DOHH2 (cell line): ENCODE measurements around the gene SPOPL.

Experiments
- H3F3A ChIP-seq: fragments of 200-600 bp; sonication (generic), shearing (Covaris generic); 2 replicates; pipeline ENCODE4 v1.6.0; 2016; ENCODE audit warnings: antibody characterized with exemption, mild to moderate bottlenecking; ENCODE audit not compliant: control insufficient read depth, insufficient read depth
- H3K27ac ChIP-seq: fragments of 200-600 bp; sonication (generic); 2 replicates; pipeline ENCODE4 v1.5.1; 2014; ENCODE audit warnings: low read depth, mild to moderate bottlenecking, low read length, moderate library complexity
- H3K27me3 ChIP-seq: fragments of 200-600 bp; sonication (generic); 2 replicates; pipeline ENCODE4 v1.6.1; 2014; ENCODE audit warnings: mild to moderate bottlenecking, low read length, mixed read lengths; ENCODE audit not compliant: control insufficient read depth
- H3K36me3 ChIP-seq: fragments of 200-600 bp; sonication (generic); 2 replicates; pipeline ENCODE4 v1.6.1; 2014; ENCODE audit warnings: mild to moderate bottlenecking, low read length, moderate library complexity, mixed read lengths; ENCODE audit not compliant: control insufficient read depth
- H3K4me1 ChIP-seq: fragments of 200-600 bp; sonication (generic); 2 replicates; pipeline ENCODE4 v1.6.1; 2014; ENCODE audit warnings: mild to moderate bottlenecking, low read length, mixed read lengths; ENCODE audit not compliant: control insufficient read depth
- H3K4me2 ChIP-seq: fragments of 200-600 bp; sonication (generic); 2 replicates; pipeline ENCODE4 v1.6.0; 2014; ENCODE audit warnings: mild to moderate bottlenecking, low read length, moderate library complexity
- H3K4me3 ChIP-seq: fragments of 200-600 bp; sonication (generic); 2 replicates; pipeline ENCODE4 v1.5.1; 2014; ENCODE audit warnings: mild to moderate bottlenecking, low read length, mixed read lengths
- H3K79me2 ChIP-seq: fragments of 200-600 bp; sonication (generic); 2 replicates; pipeline ENCODE4 v1.6.1; 2014; ENCODE audit warnings: mild to moderate bottlenecking, low read length, mixed read lengths; ENCODE audit not compliant: control insufficient read depth
- H3K9me2 ChIP-seq: fragments of 200-600 bp; sonication (generic); replicated peaks from 2 replicates; pipeline ENCODE4 v1.6.1; 2014; ENCODE audit warnings: mild to moderate bottlenecking, low read length, mixed read lengths; ENCODE audit not compliant: control insufficient read depth
- H3K9me3 ChIP-seq: fragments of 200-600 bp; sonication (generic); 2 replicates; pipeline ENCODE4 v1.6.1; 2014; ENCODE audit warnings: antibody characterized with exemption, low read length, mixed read lengths; ENCODE audit not compliant: control insufficient read depth, insufficient read depth
- H4K20me1 ChIP-seq: fragments of 200-600 bp; sonication (generic); 2 replicates; pipeline ENCODE4 v1.6.0; 2014; ENCODE audit warnings: low read depth, mild to moderate bottlenecking, antibody characterized with exemption, low read length, moderate library complexity; ENCODE audit not compliant: control insufficient read depth, insufficient read depth
- CTCF ChIP-seq: fragments of 200-600 bp; sonication (generic); IDR thresholded peaks from one replicate; pipeline ENCODE4 v1.5.1; 2014; ENCODE audit warnings: antibody characterized with exemption, mild to moderate bottlenecking, low read depth, low read length; ENCODE audit not compliant: poor library complexity, severe bottlenecking
- EZH2phosphoT487 ChIP-seq: fragments of 200-600 bp; sonication (generic); IDR thresholded peaks from 2 replicates; pipeline ENCODE4 v1.6.1; 2017; ENCODE audit warnings: borderline replicate concordance, mild to moderate bottlenecking, antibody characterized with exemption, low read length, moderate library complexity, mixed read lengths

SPOPL gene

GRCh38 chr2:138564586-138565229 is 63.1 kb downstream of the SPOPL start:
- H3K79me2 ChIP-seq, result no peaks in the 10 kb centered on the region
- TF ChIP-seq CTCF (no peak), EZH2phosphoT487 (no peak)
- no peaks in the 10 kb centered on the region for H4K20me1 ChIP-seq
- H3K4me1 ChIP-seq, result no peaks in the 10 kb centered on the region
- no peaks in the 10 kb centered on the region for H3K9me2 ChIP-seq
- no peaks in the 10 kb centered on the region for H3F3A ChIP-seq
- H3K4me2 ChIP-seq, result no peak overlapping the region
- no peak overlapping the region for H3K27ac ChIP-seq
- H3K27me3 ChIP-seq, result no peaks in the 10 kb centered on the region
- no peak overlapping the region for H3K4me3 ChIP-seq
- no peaks in the 10 kb centered on the region for H3K9me3 ChIP-seq
- H3K36me3 ChIP-seq, result peaks cover 62% of the 10 kb centered on the region

- H3F3A ChIP-seq, result no peaks in the 10 kb centered on the region
- H3K4me3 ChIP-seq, result no peak overlapping the region
- no peaks in the 10 kb centered on the region for H3K4me1 ChIP-seq
- TF ChIP-seq EZH2phosphoT487, result no peak
- no peak overlapping the region for H3K4me2 ChIP-seq
- no peaks in the 10 kb centered on the region for H4K20me1 ChIP-seq
- H3K9me3 ChIP-seq, result no peaks in the 10 kb centered on the region
- H3K27me3 ChIP-seq, result no peaks in the 10 kb centered on the region
- H3K9me2 ChIP-seq, result no peaks in the 10 kb centered on the region
- no peaks in the 10 kb centered on the region for H3K79me2 ChIP-seq
- no peak overlapping the region for H3K27ac ChIP-seq
- H3K36me3 ChIP-seq, result peaks cover 62% of the 10 kb centered on the region
Observed at GRCh38 chr2:138565230-138565598, 63.6 kb downstream of the SPOPL start.

GRCh38 chr2:138572318-138572717 is 70.7 kb downstream of the SPOPL start:
- Histone ChIP-seq H3K27ac (no peak overlapping the region), H3F3A (no peaks in the 10 kb centered on the region), H3K9me3 (no peaks in the 10 kb centered on the region), H3K79me2 (no peaks in the 10 kb centered on the region), H3K4me1 (no peaks in the 10 kb centered on the region), H3K4me3 (no peak overlapping the region), H3K9me2 (no peaks in the 10 kb centered on the region), H4K20me1 (no peaks in the 10 kb centered on the region), H3K36me3 (peaks cover 45% of the 10 kb centered on the region), H3K4me2 (no peak overlapping the region), H3K27me3 (no peaks in the 10 kb centered on the region)
- TF ChIP-seq CTCF (no peak), EZH2phosphoT487 (no peak)

GRCh38 chr2:138577066-138577465 is 75.5 kb downstream of the SPOPL start:
- no peaks in the 10 kb centered on the region for H3K79me2 ChIP-seq
- no peaks in the 10 kb centered on the region for H3K27me3 ChIP-seq
- H4K20me1 ChIP-seq, result no peaks in the 10 kb centered on the region
- H3F3A ChIP-seq, result no peaks in the 10 kb centered on the region; the same call in 1 of the 2 replicates
- H3K36me3 ChIP-seq, result peaks cover 8% of the 10 kb centered on the region
- H3K4me3 ChIP-seq, result no peak overlapping the region
- H3K4me2 ChIP-seq, result no peak overlapping the region
- no peaks in the 10 kb centered on the region for H3K4me1 ChIP-seq
- no peak for TF ChIP-seq EZH2phosphoT487
- no peak for TF ChIP-seq CTCF
- no peaks in the 10 kb centered on the region for H3K9me2 ChIP-seq
- H3K27ac ChIP-seq, result no peak overlapping the region
- H3K9me3 ChIP-seq, result no peaks in the 10 kb centered on the region
